OCI-LY1 (cell line): ENCODE measurements around the gene CARD6.
A peak's percentile ranks its signal among the peaks of the same experiment; 100 is the strongest.

Source experiments
- H2AFZ ChIP-seq: fragments of 200-600 bp; sonication (generic), shearing (Covaris generic); 2 replicates; pipeline ENCODE4 v1.6.0; 2014; ENCODE audit warnings: antibody characterized with exemption, mild to moderate bottlenecking, low read length
- H3F3A ChIP-seq: fragments of 200-600 bp; sonication (generic), shearing (Covaris generic); 2 replicates; pipeline ENCODE4 v1.6.0; 2014; ENCODE audit warnings: mild to moderate bottlenecking, antibody characterized with exemption, low read length, moderate library complexity; ENCODE audit not compliant: insufficient read depth
- H3K27ac ChIP-seq: fragments of 200-600 bp; sonication (generic); 2 replicates; pipeline ENCODE4 v1.5.1; 2014; ENCODE audit warnings: low read length, mixed run types, mild to moderate bottlenecking, low read depth; ENCODE audit not compliant: poor library complexity, severe bottlenecking
- H3K27me3 ChIP-seq: fragments of 200-600 bp; sonication (generic); 2 replicates; pipeline ENCODE4 v1.6.0; 2014; ENCODE audit warnings: antibody characterized with exemption, mild to moderate bottlenecking, low read length, moderate library complexity; ENCODE audit not compliant: insufficient read depth
- H3K36me3 ChIP-seq: fragments of 200-600 bp; sonication (generic); 2 replicates; pipeline ENCODE4 v1.6.1; 2014; ENCODE audit warnings: mild to moderate bottlenecking, antibody characterized with exemption, low read length, moderate library complexity, mixed read lengths; ENCODE audit not compliant: insufficient read depth
- H3K4me1 ChIP-seq: fragments of 200-600 bp; sonication (generic); 2 replicates; pipeline ENCODE4 v1.5.1; 2014; ENCODE audit warnings: mild to moderate bottlenecking, low read length, moderate library complexity; ENCODE audit not compliant: insufficient read depth, severe bottlenecking
- H3K4me2 ChIP-seq: fragments of 200-600 bp; sonication (generic), shearing (Covaris generic); 2 replicates; pipeline ENCODE4 v1.6.1; 2014; ENCODE audit warnings: low read length
- H3K4me3 ChIP-seq: fragments of 200-600 bp; sonication (generic); 2 replicates; pipeline ENCODE4 v1.5.1; 2014; ENCODE audit warnings: low read length, low read depth, mild to moderate bottlenecking, mixed read lengths; ENCODE audit not compliant: poor library complexity, severe bottlenecking
- H3K79me2 ChIP-seq: fragments of 200-600 bp; shearing (Covaris generic); 2 replicates; pipeline ENCODE4 v1.6.1; 2016; ENCODE audit warnings: mixed run types, low read length, mixed read lengths; ENCODE audit not compliant: insufficient read depth
- H3K9ac ChIP-seq: fragments of 200-600 bp; sonication (generic), shearing (Covaris generic); 2 replicates; pipeline ENCODE4 v1.6.1; 2014; ENCODE audit warnings: mild to moderate bottlenecking, low read length, mixed read lengths
- H3K9me2 ChIP-seq: fragments of 200-600 bp; sonication (generic), shearing (Covaris generic); 2 replicates; pipeline ENCODE4 v1.6.1; 2014; ENCODE audit warnings: low read depth, mild to moderate bottlenecking, low read length, mixed read lengths
- H3K9me3 ChIP-seq: fragments of 200-600 bp; shearing (Covaris generic); 2 replicates; pipeline ENCODE4 v1.6.1; 2014; ENCODE audit warnings: low read length, mixed read lengths
- H4K20me1 ChIP-seq: fragments of 200-600 bp; sonication (generic), shearing (Covaris generic); 2 replicates; pipeline ENCODE4 v1.6.0; 2016; ENCODE audit warnings: mild to moderate bottlenecking, low read length; ENCODE audit not compliant: insufficient read depth
- CTCF ChIP-seq: fragments of 200-600 bp; sonication (generic), shearing (Covaris generic); IDR thresholded peaks from 2 replicates; pipeline ENCODE4 v1.5.1; 2017; ENCODE audit warnings: mild to moderate bottlenecking, antibody characterized with exemption, low read length, moderate library complexity, mixed read lengths
- EZH2 ChIP-seq: fragments of 200-600 bp; sonication (generic), shearing (Covaris generic); IDR thresholded peaks from 2 replicates; pipeline ENCODE4 v1.8.0; 2017; ENCODE audit warnings: borderline replicate concordance, mixed run types, mild to moderate bottlenecking, antibody characterized with exemption, low read length, moderate library complexity, mixed read lengths

CARD6 gene

GRCh38 chr5:40828690-40829661 is 12.2 kb upstream of the CARD6 start:
- no peak overlapping the region for H3K9ac ChIP-seq
- peaks cover 82% of the 10 kb centered on the region for H3K36me3 ChIP-seq
- no peaks in the 10 kb centered on the region for H3K9me2 ChIP-seq
- H3K4me3 ChIP-seq, result no peak overlapping the region
- no peak overlapping the region for H3K27ac ChIP-seq
- no peaks in the 10 kb centered on the region for H3K27me3 ChIP-seq
- H3F3A ChIP-seq, result peaks cover 15% of the 10 kb centered on the region; the same call in 1 of the 2 replicates
- peaks cover 21% of the 10 kb centered on the region for H3K79me2 ChIP-seq
- H3K9me3 ChIP-seq, result no peaks in the 10 kb centered on the region
- H3K4me1 ChIP-seq, result peaks cover 25% of the 10 kb centered on the region
- H2AFZ ChIP-seq, result no peak overlapping the region
- H4K20me1 ChIP-seq, result no peaks in the 10 kb centered on the region
- no peak for TF ChIP-seq EZH2
- no peak for TF ChIP-seq CTCF
- no peak overlapping the region for H3K4me2 ChIP-seq

DNA sequence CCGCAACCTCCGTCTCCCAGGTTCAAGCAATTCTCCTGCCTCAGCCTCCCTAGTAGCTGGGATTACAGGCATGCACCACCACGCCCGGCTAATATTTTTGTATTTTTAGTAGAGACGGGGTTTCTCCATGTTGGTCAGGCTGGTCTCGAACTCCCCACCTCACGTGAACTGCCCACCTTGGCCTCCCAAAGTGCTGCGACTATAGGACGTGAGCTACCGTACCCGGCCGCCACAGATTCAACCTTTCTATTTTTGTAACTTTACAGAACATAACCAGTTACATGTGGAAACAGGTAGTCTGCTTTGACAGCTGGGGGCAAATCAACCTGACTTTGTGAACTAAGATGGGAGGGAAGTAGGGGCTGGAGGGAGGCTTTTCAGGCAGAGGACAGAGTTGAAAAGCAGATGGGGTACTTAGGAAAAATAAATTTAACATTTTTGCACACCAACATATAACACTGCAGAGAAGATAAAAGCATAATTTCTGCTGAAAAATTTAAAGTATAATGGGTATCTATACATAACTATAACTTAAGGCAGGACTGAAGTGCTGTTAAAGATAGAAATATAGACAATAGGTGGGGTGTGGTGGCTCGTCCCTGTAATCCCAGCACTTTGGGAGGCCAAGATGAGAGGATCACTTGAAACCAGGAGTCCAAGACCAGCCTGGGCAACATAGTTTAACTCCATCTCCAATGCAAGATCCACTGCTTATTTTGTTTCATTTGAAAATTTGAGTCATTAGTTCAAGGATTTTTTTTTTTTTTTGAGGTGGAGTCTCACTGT is 11.2 kb upstream of the CARD6 start:
- Histone ChIP-seq H3K27ac (no peak overlapping the region), H3K9me2 (no peaks in the 10 kb centered on the region), H3K4me2 (no peak overlapping the region), H3K9me3 (no peaks in the 10 kb centered on the region), H4K20me1 (no peaks in the 10 kb centered on the region), H3K27me3 (no peaks in the 10 kb centered on the region), H2AFZ (no peak overlapping the region), H3F3A (peaks cover 15% of the 10 kb centered on the region; the same call in 1 of the 2 replicates), H3K4me1 (peaks cover 25% of the 10 kb centered on the region), H3K4me3 (no peak overlapping the region), H3K79me2 (peaks cover 30% of the 10 kb centered on the region), H3K9ac (no peak overlapping the region), H3K36me3 (peaks cover 91% of the 10 kb centered on the region)
- TF ChIP-seq EZH2 (no peak), CTCF (no peak)

DNA sequence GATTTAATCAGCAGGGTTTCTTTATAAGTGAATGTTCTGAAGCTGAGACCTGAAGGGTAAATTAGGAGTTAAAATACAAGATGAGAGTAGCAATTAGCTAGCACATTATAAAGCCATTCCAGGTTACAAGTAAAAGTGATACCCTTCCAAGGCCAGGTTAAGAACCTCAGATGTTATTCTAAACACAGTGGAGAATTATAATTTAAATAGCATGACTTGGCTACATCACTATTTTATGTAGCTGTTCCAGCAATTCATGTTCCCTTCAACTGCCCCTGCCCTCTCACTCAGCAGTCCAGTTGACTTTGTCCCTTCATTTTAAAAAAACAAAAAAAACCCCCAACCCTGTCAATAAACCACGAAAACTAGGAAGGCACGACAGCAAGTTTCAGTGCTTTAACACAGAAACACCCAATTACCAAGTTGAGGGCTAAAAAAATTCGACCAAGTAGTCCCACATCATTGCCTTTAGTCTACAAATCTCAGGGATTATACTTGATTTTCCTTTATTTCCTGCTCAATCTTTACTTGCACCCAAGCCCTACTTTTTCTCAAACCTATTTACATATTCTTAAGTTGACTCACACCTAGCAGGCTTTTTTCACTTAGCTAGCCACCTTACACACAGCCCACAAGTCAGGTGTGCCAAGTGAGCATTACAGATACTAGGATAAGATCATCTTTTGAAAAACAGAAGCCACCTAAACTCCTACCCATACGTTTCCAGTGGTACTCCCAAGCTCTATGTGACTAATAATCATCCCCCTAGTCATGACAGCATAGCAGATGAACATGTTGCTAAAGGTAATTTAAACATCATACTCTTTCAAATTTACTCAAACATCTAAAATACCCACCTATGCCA is 9.6 kb upstream of the CARD6 start:
- H3K9me2 ChIP-seq, result no peaks in the 10 kb centered on the region
- H3K36me3 ChIP-seq, result peaks cover 82% of the 10 kb centered on the region
- TF ChIP-seq CTCF (no peak), EZH2 (no peak)
- H2AFZ ChIP-seq, result no peak overlapping the region
- H3K79me2 ChIP-seq, result peaks cover 31% of the 10 kb centered on the region
- H4K20me1 ChIP-seq, result no peaks in the 10 kb centered on the region
- no peaks in the 10 kb centered on the region for H3K9me3 ChIP-seq
- no peak overlapping the region for H3K27ac ChIP-seq
- H3F3A ChIP-seq, result 0 out of 2 replicates have a peak, but pooled peaks cover 9% of the 10 kb centered on the region
- H3K4me2 ChIP-seq, result peak overlapping the region; percentile 82; the same call in 1 of the 2 replicates
- H3K9ac ChIP-seq, result peak overlapping the region; percentile 9; the same call in 1 of the 2 replicates
- H3K27me3 ChIP-seq, result no peaks in the 10 kb centered on the region
- peaks cover 36% of the 10 kb centered on the region for H3K4me1 ChIP-seq
- no peak overlapping the region for H3K4me3 ChIP-seq
